OCI-LY1 (cell line): ENCODE measurements around the gene CDH4.

ENCODE experiments used
- H2AFZ ChIP-seq: fragments of 200-600 bp; sonication (generic), shearing (Covaris generic); 2 replicates; pipeline ENCODE4 v1.6.0; 2014; ENCODE audit warnings: antibody characterized with exemption, mild to moderate bottlenecking, low read length
- H3F3A ChIP-seq: fragments of 200-600 bp; sonication (generic), shearing (Covaris generic); 2 replicates; pipeline ENCODE4 v1.6.0; 2014; ENCODE audit warnings: mild to moderate bottlenecking, antibody characterized with exemption, low read length, moderate library complexity; ENCODE audit not compliant: insufficient read depth
- H3K27ac ChIP-seq: fragments of 200-600 bp; sonication (generic); 2 replicates; pipeline ENCODE4 v1.5.1; 2014; ENCODE audit warnings: low read length, mixed run types, mild to moderate bottlenecking, low read depth; ENCODE audit not compliant: poor library complexity, severe bottlenecking
- H3K27me3 ChIP-seq: fragments of 200-600 bp; sonication (generic); 2 replicates; pipeline ENCODE4 v1.6.0; 2014; ENCODE audit warnings: antibody characterized with exemption, mild to moderate bottlenecking, low read length, moderate library complexity; ENCODE audit not compliant: insufficient read depth
- H3K36me3 ChIP-seq: fragments of 200-600 bp; sonication (generic); 2 replicates; pipeline ENCODE4 v1.6.1; 2014; ENCODE audit warnings: mild to moderate bottlenecking, antibody characterized with exemption, low read length, moderate library complexity, mixed read lengths; ENCODE audit not compliant: insufficient read depth
- H3K4me1 ChIP-seq: fragments of 200-600 bp; sonication (generic); 2 replicates; pipeline ENCODE4 v1.5.1; 2014; ENCODE audit warnings: mild to moderate bottlenecking, low read length, moderate library complexity; ENCODE audit not compliant: insufficient read depth, severe bottlenecking
- H3K4me2 ChIP-seq: fragments of 200-600 bp; sonication (generic), shearing (Covaris generic); 2 replicates; pipeline ENCODE4 v1.6.1; 2014; ENCODE audit warnings: low read length
- H3K4me3 ChIP-seq: fragments of 200-600 bp; sonication (generic); 2 replicates; pipeline ENCODE4 v1.5.1; 2014; ENCODE audit warnings: low read length, low read depth, mild to moderate bottlenecking, mixed read lengths; ENCODE audit not compliant: poor library complexity, severe bottlenecking
- H3K79me2 ChIP-seq: fragments of 200-600 bp; shearing (Covaris generic); 2 replicates; pipeline ENCODE4 v1.6.1; 2016; ENCODE audit warnings: mixed run types, low read length, mixed read lengths; ENCODE audit not compliant: insufficient read depth
- H3K9ac ChIP-seq: fragments of 200-600 bp; sonication (generic), shearing (Covaris generic); 2 replicates; pipeline ENCODE4 v1.6.1; 2014; ENCODE audit warnings: mild to moderate bottlenecking, low read length, mixed read lengths
- H3K9me2 ChIP-seq: fragments of 200-600 bp; sonication (generic), shearing (Covaris generic); 2 replicates; pipeline ENCODE4 v1.6.1; 2014; ENCODE audit warnings: low read depth, mild to moderate bottlenecking, low read length, mixed read lengths
- H3K9me3 ChIP-seq: fragments of 200-600 bp; shearing (Covaris generic); 2 replicates; pipeline ENCODE4 v1.6.1; 2014; ENCODE audit warnings: low read length, mixed read lengths
- H4K20me1 ChIP-seq: fragments of 200-600 bp; sonication (generic), shearing (Covaris generic); 2 replicates; pipeline ENCODE4 v1.6.0; 2016; ENCODE audit warnings: mild to moderate bottlenecking, low read length; ENCODE audit not compliant: insufficient read depth
- EZH2 ChIP-seq: fragments of 200-600 bp; sonication (generic), shearing (Covaris generic); IDR thresholded peaks from 2 replicates; pipeline ENCODE4 v1.8.0; 2017; ENCODE audit warnings: borderline replicate concordance, mixed run types, mild to moderate bottlenecking, antibody characterized with exemption, low read length, moderate library complexity, mixed read lengths
- TF ChIP-seq, protein P1 (sequence below): fragments of 200-600 bp; sonication (generic), shearing (Covaris generic); IDR thresholded peaks from 2 replicates; pipeline ENCODE4 v1.5.1; 2017; ENCODE audit warnings: mild to moderate bottlenecking, antibody characterized with exemption, low read length, moderate library complexity, mixed read lengths

CDH4 gene

DNA sequence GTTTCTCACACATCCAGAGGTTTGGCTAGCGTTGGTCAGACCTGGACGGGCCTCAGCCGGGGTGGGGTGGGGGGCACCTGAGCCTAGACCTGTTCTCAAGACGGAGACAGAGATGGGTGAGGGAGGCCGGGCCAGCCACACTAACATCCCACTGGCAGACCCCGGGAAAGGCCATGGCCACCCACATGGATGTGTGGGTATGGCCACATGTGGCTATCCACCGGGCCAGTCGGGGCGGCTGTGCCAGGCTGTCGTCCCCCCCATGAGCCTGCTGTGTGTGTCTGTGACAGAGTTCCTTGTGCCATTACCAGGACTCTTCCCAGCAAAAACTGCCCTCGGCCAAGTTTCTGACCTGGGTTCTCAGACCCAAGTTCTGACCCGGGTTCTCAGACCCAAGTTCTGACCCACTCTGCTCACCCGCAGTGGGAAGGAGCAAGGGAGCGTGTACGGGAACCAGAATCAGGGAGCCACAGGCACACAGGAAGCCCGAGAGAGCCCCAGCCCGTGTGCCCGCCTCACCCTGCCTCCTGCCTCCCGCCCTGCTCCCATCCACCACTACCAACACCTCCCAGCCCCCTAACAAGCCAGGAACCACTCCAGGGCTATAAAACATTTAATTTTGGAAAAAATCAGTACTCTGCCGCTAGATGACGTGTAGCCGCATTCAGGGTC lies 558.1 kb downstream of the CDH4 start:
- Histone ChIP-seq H3K79me2 (no peaks in the 10 kb centered on the region), H3K36me3 (no peaks in the 10 kb centered on the region), H3K27ac (no peak overlapping the region), H3K4me2 (no peak overlapping the region), H3K9me2 (no peaks in the 10 kb centered on the region), H2AFZ (no peak overlapping the region), H4K20me1 (no peaks in the 10 kb centered on the region), H3K4me1 (no peaks in the 10 kb centered on the region), H3K4me3 (no peak overlapping the region), H3F3A (no peaks in the 10 kb centered on the region), H3K9ac (no peak overlapping the region), H3K9me3 (no peaks in the 10 kb centered on the region), H3K27me3 (no peaks in the 10 kb centered on the region)
- TF ChIP-seq, protein P1, sequence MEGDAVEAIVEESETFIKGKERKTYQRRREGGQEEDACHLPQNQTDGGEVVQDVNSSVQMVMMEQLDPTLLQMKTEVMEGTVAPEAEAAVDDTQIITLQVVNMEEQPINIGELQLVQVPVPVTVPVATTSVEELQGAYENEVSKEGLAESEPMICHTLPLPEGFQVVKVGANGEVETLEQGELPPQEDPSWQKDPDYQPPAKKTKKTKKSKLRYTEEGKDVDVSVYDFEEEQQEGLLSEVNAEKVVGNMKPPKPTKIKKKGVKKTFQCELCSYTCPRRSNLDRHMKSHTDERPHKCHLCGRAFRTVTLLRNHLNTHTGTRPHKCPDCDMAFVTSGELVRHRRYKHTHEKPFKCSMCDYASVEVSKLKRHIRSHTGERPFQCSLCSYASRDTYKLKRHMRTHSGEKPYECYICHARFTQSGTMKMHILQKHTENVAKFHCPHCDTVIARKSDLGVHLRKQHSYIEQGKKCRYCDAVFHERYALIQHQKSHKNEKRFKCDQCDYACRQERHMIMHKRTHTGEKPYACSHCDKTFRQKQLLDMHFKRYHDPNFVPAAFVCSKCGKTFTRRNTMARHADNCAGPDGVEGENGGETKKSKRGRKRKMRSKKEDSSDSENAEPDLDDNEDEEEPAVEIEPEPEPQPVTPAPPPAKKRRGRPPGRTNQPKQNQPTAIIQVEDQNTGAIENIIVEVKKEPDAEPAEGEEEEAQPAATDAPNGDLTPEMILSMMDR: no peak
- TF ChIP-seq EZH2: no peak

DNA sequence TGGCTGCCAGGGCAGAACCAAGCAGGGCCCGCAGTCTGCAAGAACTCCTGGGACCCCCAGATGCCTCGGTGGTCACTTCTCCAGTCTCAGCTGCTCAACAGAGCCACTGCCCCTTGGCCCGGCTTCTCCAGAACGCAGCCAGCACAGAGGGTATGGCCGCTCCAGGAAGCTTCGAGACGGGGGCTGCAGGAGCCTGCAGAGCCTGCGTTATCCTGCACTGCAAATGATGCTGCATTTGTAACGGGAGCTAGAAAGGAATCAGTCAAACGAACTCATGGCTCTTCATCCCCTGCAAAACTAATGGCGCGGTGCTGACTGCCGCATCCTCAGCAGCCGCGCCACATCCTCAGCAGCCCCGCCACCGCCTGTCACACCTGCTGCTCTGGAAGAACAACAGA lies 558.7 kb downstream of the CDH4 start:
- Histone ChIP-seq H3K27me3 (no peaks in the 10 kb centered on the region), H3K9me3 (no peaks in the 10 kb centered on the region), H2AFZ (no peak overlapping the region), H3K27ac (no peak overlapping the region), H3F3A (no peaks in the 10 kb centered on the region), H3K4me2 (no peak overlapping the region), H3K4me3 (no peak overlapping the region), H3K9me2 (no peaks in the 10 kb centered on the region), H3K79me2 (no peaks in the 10 kb centered on the region), H3K4me1 (no peaks in the 10 kb centered on the region), H4K20me1 (no peaks in the 10 kb centered on the region), H3K36me3 (no peaks in the 10 kb centered on the region), H3K9ac (no peak overlapping the region)
- TF ChIP-seq, protein P1: no peak

DNA sequence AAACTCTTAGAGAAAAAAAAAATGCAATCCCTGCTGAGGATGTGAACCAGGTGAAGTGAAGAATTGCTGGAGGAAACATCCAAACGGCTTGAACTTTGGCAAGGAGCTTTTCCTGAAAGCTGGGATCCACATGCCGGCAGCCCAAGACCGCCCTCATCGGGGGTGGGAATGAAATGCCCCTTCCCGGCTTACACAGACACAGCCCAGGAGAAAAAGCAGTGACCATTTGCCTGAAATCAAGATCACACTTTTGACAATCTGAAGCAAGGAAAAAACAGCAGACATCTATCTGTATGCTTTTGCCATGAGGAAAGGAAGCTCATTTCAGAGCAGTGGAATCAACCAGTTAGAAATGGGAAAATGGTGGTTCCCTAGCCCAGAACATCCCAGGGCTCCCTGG lies 559.1 kb downstream of the CDH4 start:
- Histone ChIP-seq H3K27ac (no peak overlapping the region), H3K79me2 (no peaks in the 10 kb centered on the region), H3K4me3 (no peak overlapping the region), H3K9ac (no peak overlapping the region), H2AFZ (no peak overlapping the region), H3K36me3 (no peaks in the 10 kb centered on the region), H4K20me1 (no peaks in the 10 kb centered on the region), H3F3A (no peaks in the 10 kb centered on the region), H3K4me1 (no peaks in the 10 kb centered on the region), H3K4me2 (no peak overlapping the region), H3K9me2 (no peaks in the 10 kb centered on the region), H3K9me3 (no peaks in the 10 kb centered on the region), H3K27me3 (no peaks in the 10 kb centered on the region)
- TF ChIP-seq, protein P1: no peak
- no peak for TF ChIP-seq EZH2
